CD14-positive monocyte (primary cell): ENCODE data around the gene RFTN2. TPM values are rescaled to one million over a fixed set of nuclear protein-coding genes. Genes with fewer than 3 reads are reported as not detected.

Experiments
- DNase-seq, 3 donors: peaks; one replicate each; pipeline ENCODE4 v3.0.0-alpha.2; 2011 to 2022
- H2AFZ ChIP-seq: 2 replicates; pipeline ENCODE4 v1.6.0; 2012; ENCODE audit warnings: mild to moderate bottlenecking, low read depth, low read length, inconsistent platforms; ENCODE audit not compliant: insufficient read depth, poor library complexity, severe bottlenecking
- H3K27ac ChIP-seq, 2 donors: 1 replicate in 1 of 2; 2 replicates in 1 of 2; pipeline ENCODE4 v1.5.1; 2012 to 2013; ENCODE audit warnings: low read length in 2 of 2, control low read depth in 1 of 2, inconsistent platforms in 1 of 2, low read depth in 1 of 2, mild to moderate bottlenecking in 1 of 2
- H3K27me3 ChIP-seq, 2 donors: one replicate each; pipeline versions ENCODE4 v1.6.0 to v1.6.1; 2011 to 2013; ENCODE audit warnings: low read length in 2 of 2; ENCODE audit not compliant: control insufficient read depth in 2 of 2, insufficient read depth in 2 of 2
- H3K36me3 ChIP-seq, 2 donors: replicated peaks in 1 of 2; 1 replicate in 1 of 2; 2 replicates in 1 of 2; pipeline versions ENCODE4 v1.5.1 to v1.6.1; 2012 to 2013; ENCODE audit warnings: low read length in 2 of 2, control low read depth in 1 of 2, inconsistent platforms in 1 of 2, mild to moderate bottlenecking in 1 of 2; ENCODE audit not compliant: insufficient read depth in 2 of 2, control insufficient read depth in 1 of 2
- H3K4me1 ChIP-seq, 2 donors: 1 replicate in 1 of 2; 2 replicates in 1 of 2; pipeline versions ENCODE4 v1.5.1 to v1.6.1; 2012 to 2013; ENCODE audit warnings: low read length in 2 of 2, control low read depth in 1 of 2, inconsistent platforms in 1 of 2, mild to moderate bottlenecking in 1 of 2, moderate library complexity in 1 of 2; ENCODE audit not compliant: insufficient read depth in 2 of 2, control insufficient read depth in 1 of 2
- H3K4me2 ChIP-seq: replicated peaks from 2 replicates; pipeline ENCODE3; 2012; ENCODE audit warnings: low read length, moderate library complexity, mild to moderate bottlenecking; ENCODE audit not compliant: poor library complexity, severe bottlenecking; ENCODE audit errors: extremely low read depth
- H3K4me3 ChIP-seq, 3 experiments: fragments of 200-600 bp in 1 of 3; sonication (generic) in 1 of 3; replicated peaks in 1 of 3; 1 replicate in 2 of 3; 2 replicates in 1 of 3; pipeline ENCODE4 v1.5.1; 2011 to 2013; ENCODE audit warnings: low read length in 3 of 3, mild to moderate bottlenecking in 3 of 3, control low read depth in 2 of 3, low read depth in 2 of 3, inconsistent platforms in 1 of 3, moderate library complexity in 1 of 3
- H3K79me2 ChIP-seq: 2 replicates; pipeline ENCODE4 v1.6.0; 2012; ENCODE audit warnings: mild to moderate bottlenecking, control low read depth, inconsistent platforms, low read length, moderate library complexity; ENCODE audit not compliant: insufficient read depth
- H3K9ac ChIP-seq: 2 replicates; pipeline ENCODE4 v1.6.0; 2017; ENCODE audit warnings: low read length, mild to moderate bottlenecking; ENCODE audit not compliant: insufficient read depth, poor library complexity, severe bottlenecking
- H3K9me3 ChIP-seq, 2 donors: replicated peaks in 1 of 2; 1 replicate in 1 of 2; 2 replicates in 1 of 2; pipeline versions ENCODE4 v1.5.1 to v1.6.1; 2012 to 2013; ENCODE audit warnings: low read length in 2 of 2, control low read depth in 1 of 2; ENCODE audit not compliant: control insufficient read depth in 1 of 2, insufficient read depth in 1 of 2
- H4K20me1 ChIP-seq: 2 replicates; pipeline ENCODE4 v1.6.0; 2012; ENCODE audit warnings: mild to moderate bottlenecking, low read length, control low read depth, moderate library complexity; ENCODE audit not compliant: insufficient read depth
- H3K27ac Mint-ChIP-seq, 7 donors: one replicate each; pipeline ENCODE4 v1.8.0; 2020; ENCODE audit warnings: mild to moderate bottlenecking in 7 of 7, mixed read lengths in 7 of 7, moderate library complexity in 6 of 7, inconsistent platforms in 2 of 7
- H3K27me3 Mint-ChIP-seq, 3 donors: one replicate each; pipeline ENCODE4 v1.8.0; 2021 to 2022; ENCODE audit warnings: low read depth in 3 of 3, mild to moderate bottlenecking in 3 of 3, mixed read lengths in 3 of 3, moderate library complexity in 3 of 3, inconsistent platforms in 1 of 3
- H3K36me3 Mint-ChIP-seq, 2 donors: one replicate each; pipeline ENCODE4 v1.8.0; 2020; ENCODE audit warnings: mixed read lengths in 2 of 2, inconsistent platforms in 1 of 2, mild to moderate bottlenecking in 1 of 2
- H3K4me1 Mint-ChIP-seq: one replicate; pipeline ENCODE4 v1.8.0; 2020; ENCODE audit warnings: mild to moderate bottlenecking, mixed read lengths
- H3K4me3 Mint-ChIP-seq, 2 donors: one replicate each; pipeline ENCODE4 v1.8.0; 2020; ENCODE audit warnings: mild to moderate bottlenecking in 2 of 2, mixed read lengths in 2 of 2, moderate library complexity in 1 of 2
- H3K9me3 Mint-ChIP-seq, 7 donors: one replicate each; pipeline ENCODE4 v1.8.0; 2020 to 2022; ENCODE audit warnings: mixed read lengths in 7 of 7, mild to moderate bottlenecking in 6 of 7, moderate library complexity in 6 of 7, inconsistent platforms in 2 of 7
- WGBS: methylation state at CpG from one replicate; pipeline ENCODE4 v1.1.5; 2013; ENCODE audit warnings: missing lambda C conversion rate; ENCODE audit not compliant: insufficient coverage; 5-methylcytosine and 5-hydroxymethylcytosine counted together
- intact Hi-C, 2 donors: fragments of 100-400 bp; cut with micrococcal nuclease; formaldehyde crosslinking; loops; one replicate each; pipeline versions ENCODE4 v1.15.0 to v1.15.1; 2023
- polyA plus RNA-seq, 3 donors: library from polyadenylated mRNA; depleted of rRNA in 1 of 3; unstranded in 2 of 3; stranded (reverse) in 1 of 3; fragments of 300-500 nt in 2 of 3; fragments of >200 nt in 1 of 3; fragmentation: Illumina TruSeq in 2 of 3; gene quantifications; 1 replicate in 2 of 3; 2 replicates in 1 of 3; pipeline ENCODE4 v1.2.3, GENCODE V29; 2012 to 2021
- TF ChIP-seq, protein P1 (sequence below): fragments of 200-600 bp; IDR thresholded peaks from one replicate; pipeline ENCODE4 v1.8.0; 2022; ENCODE audit warnings: antibody characterized with exemption, mild to moderate bottlenecking

Gene RFTN2
- polyA plus RNA-seq, 3 donors, result 0.02 TPM; not detected in 2

DNA sequence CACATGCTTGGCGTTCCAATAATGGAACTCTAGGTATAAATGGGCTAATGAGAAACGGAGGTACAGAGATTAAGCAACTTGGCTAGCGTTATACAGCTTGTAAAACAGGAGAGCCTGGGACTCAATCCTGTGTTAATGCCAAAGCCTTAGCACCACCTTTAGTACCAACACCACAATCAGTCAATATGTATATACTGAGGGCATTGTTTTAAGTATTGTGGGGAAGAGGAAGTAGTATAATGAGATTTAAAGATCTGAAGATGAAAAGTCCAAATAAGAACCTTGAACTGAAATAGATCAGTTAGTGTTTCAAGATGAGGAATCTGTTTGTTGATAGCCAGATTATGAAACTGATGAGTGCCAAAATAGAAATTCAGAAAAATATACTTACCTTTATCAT is 37.9 kb upstream of the RFTN2 start:
- H3K79me2 ChIP-seq, result peaks cover 7% of the 10 kb centered on the region
- H3K9me3 ChIP-seq, result no peaks in the 10 kb centered on the region
- H4K20me1 ChIP-seq, result peaks cover 1% of the 10 kb centered on the region
- Mint-ChIP-seq H3K4me3 (no peak overlapping the region), H3K27ac (no peak overlapping the region), H3K27me3 (no peaks in the 10 kb centered on the region), H3K9me3 (no peaks in the 10 kb centered on the region), H3K36me3 (peaks cover 10 to 17% of the 10 kb centered on the region in 2 donors), H3K4me1 (peaks cover 23% of the 10 kb centered on the region)
- WGBS, result no CpG with 5 or more reads among the region's 3 CpGs
- H3K36me3 ChIP-seq, result no peaks in the 10 kb centered on the region
- intact Hi-C loops, result no loop called here
- no peak overlapping the region for H3K27ac ChIP-seq
- H3K4me1 ChIP-seq, result no peaks in the 10 kb centered on the region
- no peak overlapping the region for H3K4me3 ChIP-seq
- H2AFZ ChIP-seq, result no peak overlapping the region
- H3K4me2 ChIP-seq, result no peak overlapping the region
- H3K27me3 ChIP-seq, result no peaks in the 10 kb centered on the region
- H3K9ac ChIP-seq, result no peak overlapping the region
- DNase-seq, result no peak
- TF ChIP-seq, protein P1, sequence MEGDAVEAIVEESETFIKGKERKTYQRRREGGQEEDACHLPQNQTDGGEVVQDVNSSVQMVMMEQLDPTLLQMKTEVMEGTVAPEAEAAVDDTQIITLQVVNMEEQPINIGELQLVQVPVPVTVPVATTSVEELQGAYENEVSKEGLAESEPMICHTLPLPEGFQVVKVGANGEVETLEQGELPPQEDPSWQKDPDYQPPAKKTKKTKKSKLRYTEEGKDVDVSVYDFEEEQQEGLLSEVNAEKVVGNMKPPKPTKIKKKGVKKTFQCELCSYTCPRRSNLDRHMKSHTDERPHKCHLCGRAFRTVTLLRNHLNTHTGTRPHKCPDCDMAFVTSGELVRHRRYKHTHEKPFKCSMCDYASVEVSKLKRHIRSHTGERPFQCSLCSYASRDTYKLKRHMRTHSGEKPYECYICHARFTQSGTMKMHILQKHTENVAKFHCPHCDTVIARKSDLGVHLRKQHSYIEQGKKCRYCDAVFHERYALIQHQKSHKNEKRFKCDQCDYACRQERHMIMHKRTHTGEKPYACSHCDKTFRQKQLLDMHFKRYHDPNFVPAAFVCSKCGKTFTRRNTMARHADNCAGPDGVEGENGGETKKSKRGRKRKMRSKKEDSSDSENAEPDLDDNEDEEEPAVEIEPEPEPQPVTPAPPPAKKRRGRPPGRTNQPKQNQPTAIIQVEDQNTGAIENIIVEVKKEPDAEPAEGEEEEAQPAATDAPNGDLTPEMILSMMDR, result no peak

DNA sequence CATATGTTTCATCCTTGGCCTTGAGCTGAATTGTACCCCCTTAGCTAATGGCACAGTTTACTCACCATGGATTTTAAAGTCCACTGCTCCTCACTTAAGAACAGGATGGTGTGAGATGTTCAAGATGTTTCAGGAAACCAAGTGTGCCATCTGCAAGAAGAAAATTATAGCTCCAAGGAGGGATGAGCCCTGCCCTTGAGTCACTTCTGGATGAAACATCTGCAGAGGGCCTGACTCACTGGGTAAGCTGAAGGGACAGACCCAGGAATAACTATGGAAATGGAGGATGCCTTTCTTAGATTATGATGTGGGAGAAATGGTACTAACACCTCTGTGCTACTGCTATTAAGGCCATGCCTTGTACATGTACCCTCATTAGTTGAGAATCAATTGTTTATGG is 36.2 kb upstream of the RFTN2 start:
- H3K27ac ChIP-seq, result no peak overlapping the region
- peaks cover 3% of the 10 kb centered on the region for H4K20me1 ChIP-seq
- Mint-ChIP-seq H3K27me3 (no peaks in the 10 kb centered on the region), H3K4me1 (peaks cover 36% of the 10 kb centered on the region), H3K27ac (no peak overlapping the region), H3K4me3 (no peak overlapping the region), H3K36me3 (peaks cover 10 to 17% of the 10 kb centered on the region in 2 donors), H3K9me3 (no peaks in the 10 kb centered on the region)
- no peak overlapping the region for H3K4me3 ChIP-seq
- DNase-seq, result no peak
- no peaks in the 10 kb centered on the region for H3K9me3 ChIP-seq
- intact Hi-C loops, result no loop called here
- H3K4me2 ChIP-seq, result no peak overlapping the region
- H2AFZ ChIP-seq, result no peak overlapping the region
- TF ChIP-seq, protein P1, result no peak
- H3K79me2 ChIP-seq, result peaks cover 20% of the 10 kb centered on the region
- no peaks in the 10 kb centered on the region for H3K27me3 ChIP-seq
- no peaks in the 10 kb centered on the region for H3K36me3 ChIP-seq
- H3K4me1 ChIP-seq, result peaks cover 9 to 13% of the 10 kb centered on the region in 2 donors
- no peak overlapping the region for H3K9ac ChIP-seq
